HFFc6 (cell line): Measurements from ENCODE around the gene TLR7. TPM values are rescaled to one million over a fixed set of nuclear protein-coding genes. Genes with fewer than 3 reads are reported as not detected.

Experiments used
- DNase-seq: peaks from one replicate; pipeline ENCODE4 v3.0.0-alpha.2; 2018
- H3K27ac Mint-ChIP-seq: 2 replicates; pipeline ENCODE4 v1.8.0; 2020; ENCODE audit warnings: mild to moderate bottlenecking, mixed read lengths
- H3K27me3 Mint-ChIP-seq: 2 replicates; pipeline ENCODE4 v1.8.0; 2021; ENCODE audit warnings: mild to moderate bottlenecking, moderate library complexity, mixed read lengths; ENCODE audit not compliant: insufficient read depth
- H3K36me3 Mint-ChIP-seq: 2 replicates; pipeline ENCODE4 v1.8.0; 2021; ENCODE audit warnings: low read depth, mixed read lengths
- H3K4me1 Mint-ChIP-seq: 2 replicates; pipeline ENCODE4 v1.8.0; 2020; ENCODE audit warnings: low read depth, mixed read lengths
- H3K4me3 Mint-ChIP-seq: 2 replicates; pipeline ENCODE4 v1.8.0; 2020; ENCODE audit warnings: mild to moderate bottlenecking, moderate library complexity, mixed read lengths
- H3K9me3 Mint-ChIP-seq: 2 replicates; pipeline ENCODE4 v1.8.0; 2020; ENCODE audit warnings: mild to moderate bottlenecking, mixed read lengths
- CTCF ChIP-seq: fragments of 200-600 bp; sonication (generic); IDR thresholded peaks from 2 replicates; pipeline ENCODE4 v1.5.0; 2021; ENCODE audit warnings: antibody characterized with exemption, mild to moderate bottlenecking
- total RNA-seq, 6 experiments: library from RNA; stranded (reverse); fragmentation: NEBNext Ultra II Directional; extraction: Animal tissue kit (Norgen Biotek cat#: 25700); gene quantifications; 2 replicates in 1 of 6; 3 replicates in 5 of 6; pipeline ENCODE4 v1.2.3, GENCODE V29; 2021

Gene TLR7
- total RNA-seq, 6 experiments from 2014 or later, result not detected

DNA sequence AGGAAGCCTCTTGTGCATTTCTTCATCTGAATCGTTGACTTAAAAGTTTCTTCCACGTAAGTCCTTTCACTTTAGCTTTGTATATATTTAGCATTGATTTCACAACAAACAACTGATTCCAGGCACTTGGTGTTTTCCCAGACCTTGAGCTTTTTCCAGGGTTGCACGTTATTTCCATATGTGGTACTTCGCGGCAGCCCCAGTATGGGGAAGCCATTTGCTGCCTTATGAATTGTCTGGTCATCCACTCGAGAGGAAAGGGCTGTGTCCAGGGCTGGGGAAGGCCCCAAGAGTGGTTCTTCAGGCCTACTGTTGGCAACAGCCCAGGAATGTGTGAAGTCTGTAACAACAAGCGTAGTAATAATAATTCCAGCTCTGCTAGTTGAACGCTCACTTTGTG lies 36.8 kb downstream of the TLR7 start:
- Mint-ChIP-seq H3K27me3 (peaks cover 7% of the 10 kb centered on the region), H3K4me1 (no peaks in the 10 kb centered on the region), H3K9me3 (no peaks in the 10 kb centered on the region), H3K4me3 (no peak overlapping the region), H3K27ac (no peak overlapping the region), H3K36me3 (no peaks in the 10 kb centered on the region)
- no peak for DNase-seq
- no peak for TF ChIP-seq CTCF

DNA sequence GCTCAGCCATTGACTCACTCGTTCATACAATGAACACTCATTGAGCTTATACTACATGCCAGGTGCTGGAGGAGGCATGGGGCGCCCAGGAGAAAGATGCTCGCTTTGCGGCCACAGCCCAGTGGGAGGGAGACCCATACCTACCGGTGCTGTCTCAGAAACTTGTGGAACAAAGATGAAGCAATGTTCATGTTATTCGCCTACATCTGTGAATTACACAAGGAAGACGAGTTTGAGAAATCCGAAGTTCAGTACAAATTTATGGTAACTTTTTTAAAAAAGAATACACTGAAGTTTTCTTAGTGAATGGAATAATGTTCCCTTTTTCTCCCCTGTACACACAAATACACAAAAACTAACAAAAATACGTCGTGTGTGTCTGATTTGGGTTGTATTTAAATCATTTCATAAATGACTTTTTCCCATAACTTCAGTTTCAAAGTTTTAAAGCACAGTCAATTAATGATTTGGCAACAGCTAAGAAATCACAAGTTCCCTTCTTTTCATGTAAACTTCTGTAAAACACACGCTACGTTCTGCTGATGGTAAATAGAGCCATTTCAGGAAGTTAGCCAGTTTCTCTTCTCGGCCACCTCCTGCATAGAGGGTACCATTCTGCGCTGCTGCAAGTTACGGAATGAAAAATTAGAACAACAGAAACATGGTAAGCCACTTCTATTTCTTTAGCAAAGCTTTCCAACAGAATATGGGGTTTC lies 39.3 kb downstream of the TLR7 start, which contains the start of gene TLR8:
Gene TLR8 (plus strand): TSS at position 575 of the 716 bp plus-strand sequence. CDS start 87 bp downstream, at position 662.
- DNase-seq, result no peak
- no peak for TF ChIP-seq CTCF
- Mint-ChIP-seq H3K36me3 (no peaks in the 10 kb centered on the region), H3K27ac (no peak within 1 kb of the TSS), H3K4me1 (no peaks in the 10 kb centered on the region), H3K27me3 (peaks cover 3% of the 10 kb centered on the region; the same call in 1 of the 2 replicates), H3K4me3 (no peak within 1 kb of the TSS), H3K9me3 (no peaks in the 10 kb centered on the region)

DNA sequence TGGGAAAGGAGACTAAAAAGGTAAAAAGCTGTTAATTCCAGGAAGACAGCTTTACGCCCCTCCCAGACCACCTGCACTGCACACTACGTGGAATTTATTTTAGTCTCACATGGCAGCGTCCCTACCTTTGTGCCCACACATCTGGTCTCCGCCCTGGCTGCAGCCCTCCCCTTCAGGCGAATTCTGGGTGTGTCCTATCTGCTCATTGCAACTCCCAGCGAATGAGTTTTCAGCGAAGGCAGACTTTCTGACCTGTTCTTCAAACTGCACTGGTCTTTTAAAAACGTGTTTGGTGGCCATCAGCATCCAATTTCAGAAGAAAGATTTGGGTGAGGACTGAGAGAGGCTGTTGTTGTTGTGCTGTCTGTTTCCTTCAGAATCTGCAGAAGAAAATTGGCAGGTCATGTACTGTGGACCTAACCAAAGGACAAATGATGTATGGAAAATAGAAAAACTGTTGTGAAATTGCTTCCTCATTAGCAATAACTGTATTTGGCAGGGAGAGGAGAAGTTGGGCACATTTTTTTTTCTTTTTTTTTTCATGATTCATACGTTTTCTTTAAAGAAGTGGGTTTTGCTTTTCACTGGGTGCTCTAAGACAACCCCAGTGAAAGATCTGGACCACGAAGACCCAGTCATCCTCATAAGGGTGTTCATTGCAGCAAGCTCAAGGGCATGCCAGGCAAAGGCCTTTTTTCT lies 43.7 kb downstream of the TLR7 start:
- no peak overlapping the region for H3K4me3 Mint-ChIP-seq
- no peaks in the 10 kb centered on the region for H3K36me3 Mint-ChIP-seq
- H3K4me1 Mint-ChIP-seq, result no peaks in the 10 kb centered on the region
- no peak for DNase-seq
- H3K27me3 Mint-ChIP-seq, result no peaks in the 10 kb centered on the region; the same call in none of the 2 replicates
- TF ChIP-seq CTCF, result no peak
- H3K9me3 Mint-ChIP-seq, result no peaks in the 10 kb centered on the region
- no peak overlapping the region for H3K27ac Mint-ChIP-seq

- Mint-ChIP-seq H3K4me3 (no peak overlapping the region), H3K36me3 (no peaks in the 10 kb centered on the region), H3K27me3 (no peaks in the 10 kb centered on the region; the same call in none of the 2 replicates), H3K9me3 (no peaks in the 10 kb centered on the region), H3K27ac (no peak overlapping the region), H3K4me1 (no peaks in the 10 kb centered on the region)
- TF ChIP-seq CTCF, result no peak
- no peak for DNase-seq
Observed at GRCh38 chrX:12911122-12911470, 44.2 kb downstream of the TLR7 start.

DNA sequence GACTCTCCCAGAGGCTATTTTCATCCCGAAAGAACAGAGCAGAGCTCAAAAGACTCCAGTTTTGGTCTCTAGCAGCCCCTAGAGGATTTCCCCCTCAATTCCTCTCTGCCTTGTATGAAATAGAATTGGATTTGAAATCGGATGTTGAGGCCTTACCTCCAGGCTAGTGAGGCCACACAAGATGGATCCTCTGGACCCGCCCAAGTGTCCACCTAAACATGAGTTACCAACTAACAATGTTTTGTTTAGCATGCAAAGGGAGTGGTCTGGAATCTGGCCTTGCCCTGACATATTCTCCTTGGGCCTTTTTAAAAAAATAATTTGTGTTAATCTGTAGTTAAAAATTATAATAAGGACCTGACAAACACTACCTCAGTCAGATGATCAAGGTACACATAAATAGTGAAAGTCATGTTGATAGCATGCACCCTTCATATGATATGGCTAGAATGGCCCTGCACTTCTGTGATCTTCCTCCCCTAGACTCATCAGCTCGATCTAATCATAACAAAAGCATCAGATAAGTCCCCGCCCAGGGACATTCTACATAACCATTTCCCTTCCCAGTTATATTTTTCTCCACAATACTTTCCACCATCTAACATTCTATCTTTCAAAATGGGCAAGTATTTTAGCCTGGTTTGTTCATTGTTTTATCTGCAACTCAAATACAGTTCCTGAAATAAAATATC lies 46.1 kb downstream of the TLR7 start:
- Mint-ChIP-seq H3K4me1 (no peaks in the 10 kb centered on the region), H3K9me3 (no peaks in the 10 kb centered on the region), H3K27ac (no peak overlapping the region), H3K27me3 (no peaks in the 10 kb centered on the region; the same call in none of the 2 replicates), H3K36me3 (no peaks in the 10 kb centered on the region), H3K4me3 (no peak overlapping the region)
- DNase-seq, result no peak
- TF ChIP-seq CTCF, result no peak
